BE2C (cell line): ENCODE results near the gene KCNE4. TPM values are rescaled to one million over a fixed set of nuclear protein-coding genes. Genes with fewer than 3 reads are reported as not detected.

Experiments used
- DNase-seq: peaks from one replicate; pipeline ENCODE4 v3.0.0-alpha.2; 2020
- H3K27me3 ChIP-seq: fragments of 250-450 bp; sonication (Bioruptor Pico); 2 replicates; pipeline ENCODE4 v1.5.1; 2020; ENCODE audit warnings: mild to moderate bottlenecking
- H3K36me3 ChIP-seq: fragments of 250-450 bp; sonication (Bioruptor Pico); 2 replicates; pipeline ENCODE4 v1.5.1; 2020; ENCODE audit warnings: mild to moderate bottlenecking
- H3K4me1 ChIP-seq: fragments of 250-450 bp; sonication (Bioruptor Pico); 2 replicates; pipeline ENCODE4 v1.5.1; 2020
- H3K4me3 ChIP-seq: 2 replicates; pipeline ENCODE4 v1.5.1; 2011; ENCODE audit warnings: low read depth, low read length
- H3K9me3 ChIP-seq: fragments of 250-450 bp; sonication (Bioruptor Pico); 2 replicates; pipeline ENCODE4 v1.5.1; 2020
- CTCF ChIP-seq: IDR thresholded peaks from 2 replicates; pipeline ENCODE4 v1.5.1; 2012; ENCODE audit warnings: mild to moderate bottlenecking, low read depth, low read length
- polyA plus RNA-seq: library from polyadenylated mRNA; unstranded; fragments of >200 nt; gene quantifications from one replicate; pipeline ENCODE4 v1.2.1, GENCODE V29; 2012; ENCODE audit warnings: low read depth, missing spikeins; ENCODE audit not compliant: insufficient read length, insufficient read depth

Gene KCNE4
- polyA plus RNA-seq: 1.3 TPM

GRCh38 chr2:223051693-223052289, at the start of gene KCNE4:
Gene KCNE4, plus strand, starts transcription at chr2:223052190. Its CDS starts 641 bp downstream, at chr2:223052831.
- TF ChIP-seq CTCF: no peak
- no peak within 1 kb of the TSS for H3K4me3 ChIP-seq
- peaks cover 18% of the 10 kb centered on the region for H3K4me1 ChIP-seq
- H3K36me3 ChIP-seq: no peaks in the 10 kb centered on the region
- no peaks in the 10 kb centered on the region for H3K9me3 ChIP-seq
- no peaks in the 10 kb centered on the region for H3K27me3 ChIP-seq
- DNase-seq: no peak

- Histone ChIP-seq H3K36me3 (no peaks in the 10 kb centered on the region), H3K9me3 (no peaks in the 10 kb centered on the region), H3K27me3 (no peaks in the 10 kb centered on the region), H3K4me3 (no peak overlapping the region), H3K4me1 (no peaks in the 10 kb centered on the region; the same call in 1 of the 2 replicates)
- DNase-seq: no peak
- no peak for TF ChIP-seq CTCF
These were observed 48.8 kb upstream of the KCNE4 start for GRCh38 chr2:223003191-223003590.

GRCh38 chr2:223005496-223005895, 46.5 kb upstream of the KCNE4 start:
- DNase-seq: no peak
- Histone ChIP-seq H3K9me3 (no peaks in the 10 kb centered on the region), H3K4me1 (no peaks in the 10 kb centered on the region; the same call in 1 of the 2 replicates), H3K4me3 (no peak overlapping the region), H3K36me3 (no peaks in the 10 kb centered on the region), H3K27me3 (no peaks in the 10 kb centered on the region)
- no peak for TF ChIP-seq CTCF

GRCh38 chr2:223007531-223007930, 44.5 kb upstream of the KCNE4 start:
- H3K36me3 ChIP-seq: no peaks in the 10 kb centered on the region
- H3K9me3 ChIP-seq: no peaks in the 10 kb centered on the region
- H3K27me3 ChIP-seq: no peaks in the 10 kb centered on the region
- no peak overlapping the region for H3K4me3 ChIP-seq
- no peak for TF ChIP-seq CTCF
- no peak for DNase-seq
- peaks cover 2% of the 10 kb centered on the region; the same call in 1 of the 2 replicates for H3K4me1 ChIP-seq

GRCh38 chr2:223008162-223008561, 43.8 kb upstream of the KCNE4 start:
- peaks cover 2% of the 10 kb centered on the region; the same call in 1 of the 2 replicates for H3K4me1 ChIP-seq
- H3K27me3 ChIP-seq: no peaks in the 10 kb centered on the region
- no peak for DNase-seq
- no peak overlapping the region for H3K4me3 ChIP-seq
- TF ChIP-seq CTCF: no peak
- H3K36me3 ChIP-seq: no peaks in the 10 kb centered on the region
- no peaks in the 10 kb centered on the region for H3K9me3 ChIP-seq

GRCh38 chr2:223008956-223009355, 43.0 kb upstream of the KCNE4 start:
- no peaks in the 10 kb centered on the region for H3K27me3 ChIP-seq
- H3K9me3 ChIP-seq: no peaks in the 10 kb centered on the region
- H3K4me1 ChIP-seq: peaks cover 2% of the 10 kb centered on the region; the same call in 1 of the 2 replicates
- TF ChIP-seq CTCF: no peak
- H3K4me3 ChIP-seq: no peak overlapping the region
- DNase-seq: no peak
- H3K36me3 ChIP-seq: no peaks in the 10 kb centered on the region
